Testis (tissue), 3 donors: ENCODE data around the gene PPP1R2. TPM values are rescaled to one million over a fixed set of nuclear protein-coding genes. Genes with fewer than 3 reads are reported as not detected.

Source experiments
- DNase-seq: peaks from one replicate; pipeline ENCODE4 v3.0.0-alpha.2; 2019
- H3K27ac ChIP-seq, 2 donors: fragments of 200-600 bp; sonication (generic); one replicate each; pipeline ENCODE4 v1.5.1; 2019
- H3K27me3 ChIP-seq: fragments of 200-600 bp; sonication (generic); one replicate; pipeline ENCODE4 v1.5.1; 2019
- H3K36me3 ChIP-seq: fragments of 200-600 bp; sonication (generic); one replicate; pipeline ENCODE4 v1.5.1; 2017; ENCODE audit warnings: low read depth; ENCODE audit errors: missing control alignments
- H3K4me1 ChIP-seq: fragments of 200-600 bp; sonication (generic); one replicate; pipeline ENCODE4 v1.5.1; 2019
- H3K4me3 ChIP-seq, 2 donors: fragments of 200-600 bp; sonication (generic); one replicate each; pipeline ENCODE4 v1.5.1; 2017 to 2019
- H3K9me3 ChIP-seq: fragments of 200-600 bp; sonication (generic); one replicate; pipeline ENCODE4 v1.5.1; 2017
- POLR2A ChIP-seq: fragments of 450-650 bp; IDR thresholded peaks from one replicate; pipeline ENCODE4 v1.6.1; 2017; ENCODE audit warnings: antibody characterized with exemption, mild to moderate bottlenecking, moderate library complexity
- WGBS, 2 donors: methylation state at CpG; one replicate each; pipeline ENCODE4 v1.1.5; 2018; 5-methylcytosine and 5-hydroxymethylcytosine counted together
- intact Hi-C: fragments of 100-400 bp; cut with DNase I; formaldehyde crosslinking; loops from one replicate; pipeline ENCODE4 v1.15.1; 2023; ENCODE audit warnings: low total_unique reads
- polyA plus RNA-seq: library from polyadenylated mRNA; stranded (reverse); fragments of 350-450 nt; fragmentation: Illumina TruSeq; extraction: RNeasy Lipid Tissue Mini Kit (QIAGEN cat#74804); gene quantifications from one replicate; pipeline ENCODE4 v1.2.3, GENCODE V29; 2014; ENCODE audit warnings: low read depth, low replicate concordance; ENCODE audit not compliant: insufficient read depth
- total RNA-seq, 2 donors: library from RNA; depleted of rRNA; stranded (reverse); fragments of >200 nt; gene quantifications; one replicate each; pipeline ENCODE4 v1.2.3, GENCODE V29; 2016
- TF ChIP-seq, protein P1 (sequence below), 3 experiments: fragments of 450-650 bp in 2 of 3; fragments of 200-600 bp in 1 of 3; sonication (generic) in 1 of 3; IDR thresholded peaks; one replicate each; pipeline ENCODE4 v1.5.1; 2016 to 2019; ENCODE audit warnings: antibody characterized with exemption in 3 of 3, mild to moderate bottlenecking in 2 of 3, moderate library complexity in 1 of 3

Gene PPP1R2
- total and polyA plus RNA-seq, 3 donors from 2014 or later = 109 to 132 (median 129) TPM

DNA sequence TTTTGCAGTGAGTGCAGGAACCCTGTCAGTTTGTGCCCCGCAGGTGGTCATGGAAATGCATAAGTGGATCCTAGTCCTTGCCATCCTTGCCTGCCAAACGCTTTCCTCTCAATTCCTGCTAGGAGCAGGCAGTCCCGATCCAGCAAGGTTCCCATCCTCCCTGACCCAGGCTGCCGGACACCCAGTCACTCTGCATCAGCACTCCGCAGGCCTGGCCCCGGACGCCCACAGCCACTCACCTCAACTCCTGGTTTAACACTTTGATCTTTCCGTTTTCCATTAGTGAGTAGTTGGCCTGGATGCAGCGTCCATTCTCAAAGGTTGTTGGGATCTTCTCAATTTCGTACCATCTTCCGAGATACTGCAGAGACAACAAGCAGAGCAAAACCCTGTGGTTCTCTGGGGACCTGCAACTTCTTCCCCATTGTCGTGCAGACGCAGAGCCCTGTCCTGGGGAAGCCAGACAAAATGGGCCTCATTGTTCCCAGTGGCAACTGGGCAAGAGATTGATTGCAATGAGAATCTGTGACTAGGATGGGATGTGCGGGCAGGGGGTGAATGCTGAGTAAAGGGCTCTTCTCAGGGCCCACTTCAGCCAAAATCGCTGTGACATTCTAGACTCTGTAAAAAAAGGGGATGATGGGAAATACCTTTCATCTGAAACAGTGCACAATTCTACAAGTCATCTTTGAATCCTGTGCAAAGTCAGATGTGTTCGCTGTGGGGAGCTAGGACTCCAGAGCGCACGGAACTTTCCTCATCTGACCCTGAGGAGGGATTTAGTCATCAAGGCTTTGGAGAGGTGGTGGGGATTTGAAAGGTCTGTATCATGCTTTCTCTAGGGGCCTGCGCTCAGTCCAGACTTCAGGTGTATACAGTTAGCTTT lies 30.7 kb upstream of the PPP1R2 start:
- DNase-seq = no peak
- Histone ChIP-seq H3K27ac (no peak overlapping the region), H3K4me1 (no peaks in the 10 kb centered on the region), H3K9me3 (no peaks in the 10 kb centered on the region), H3K4me3 (no peak overlapping the region), H3K27me3 (no peaks in the 10 kb centered on the region), H3K36me3 (no peaks in the 10 kb centered on the region)
- TF ChIP-seq POLR2A = no peak
- TF ChIP-seq, protein P1, sequence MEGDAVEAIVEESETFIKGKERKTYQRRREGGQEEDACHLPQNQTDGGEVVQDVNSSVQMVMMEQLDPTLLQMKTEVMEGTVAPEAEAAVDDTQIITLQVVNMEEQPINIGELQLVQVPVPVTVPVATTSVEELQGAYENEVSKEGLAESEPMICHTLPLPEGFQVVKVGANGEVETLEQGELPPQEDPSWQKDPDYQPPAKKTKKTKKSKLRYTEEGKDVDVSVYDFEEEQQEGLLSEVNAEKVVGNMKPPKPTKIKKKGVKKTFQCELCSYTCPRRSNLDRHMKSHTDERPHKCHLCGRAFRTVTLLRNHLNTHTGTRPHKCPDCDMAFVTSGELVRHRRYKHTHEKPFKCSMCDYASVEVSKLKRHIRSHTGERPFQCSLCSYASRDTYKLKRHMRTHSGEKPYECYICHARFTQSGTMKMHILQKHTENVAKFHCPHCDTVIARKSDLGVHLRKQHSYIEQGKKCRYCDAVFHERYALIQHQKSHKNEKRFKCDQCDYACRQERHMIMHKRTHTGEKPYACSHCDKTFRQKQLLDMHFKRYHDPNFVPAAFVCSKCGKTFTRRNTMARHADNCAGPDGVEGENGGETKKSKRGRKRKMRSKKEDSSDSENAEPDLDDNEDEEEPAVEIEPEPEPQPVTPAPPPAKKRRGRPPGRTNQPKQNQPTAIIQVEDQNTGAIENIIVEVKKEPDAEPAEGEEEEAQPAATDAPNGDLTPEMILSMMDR (IDR thresholded peaks at IDR 0.05) = no peak
- WGBS, 2 donors = 86 to 95% methylated on average over 19 of the region's 19 CpGs
- intact Hi-C loops = no loop called here

DNA sequence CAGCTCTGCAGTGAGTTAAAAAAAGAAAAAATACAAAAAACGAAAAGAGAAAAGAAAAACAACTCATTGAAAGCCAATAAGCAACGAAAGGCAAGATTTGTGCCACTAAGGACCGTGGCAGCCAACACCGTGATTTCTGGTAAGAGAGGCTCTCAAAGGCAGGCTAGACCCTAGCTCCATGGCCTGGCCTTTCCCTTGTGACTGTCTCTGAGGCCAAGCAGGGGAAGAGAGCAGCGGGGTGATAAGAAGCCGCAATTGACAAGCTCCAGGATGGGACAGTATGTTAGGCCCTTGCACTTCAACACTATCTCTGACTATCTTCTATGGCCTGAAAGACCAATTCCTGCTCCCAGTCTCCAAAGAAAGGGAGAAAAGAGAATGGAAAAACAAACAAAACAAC lies 28.2 kb upstream of the PPP1R2 start:
- no peaks in the 10 kb centered on the region for H3K4me1 ChIP-seq
- WGBS, 2 donors = 85 to 88% methylated on average over 6 of the region's 6 CpGs
- intact Hi-C loops = no loop called here

DNA sequence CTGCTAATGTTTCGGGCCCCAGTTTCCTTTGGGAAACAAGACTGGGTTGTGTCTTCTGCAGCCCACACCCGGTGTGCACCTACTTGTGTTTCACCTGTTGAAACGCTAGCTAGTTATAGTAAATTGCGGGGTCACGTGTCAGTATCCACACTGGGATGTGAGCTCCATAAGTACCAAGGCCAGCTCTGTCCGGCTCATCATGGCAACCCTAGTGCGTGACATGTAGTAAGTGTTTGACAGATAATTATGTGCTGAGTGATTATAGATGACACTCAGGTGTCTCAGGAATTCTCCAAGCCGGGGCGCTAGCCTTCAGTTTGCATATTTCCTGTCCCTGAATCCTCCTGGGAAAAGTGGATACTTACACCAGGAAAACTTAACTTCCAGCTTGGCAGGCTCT lies 27.8 kb upstream of the PPP1R2 start:
- no peak overlapping the region for H3K27ac ChIP-seq
- no peak overlapping the region for H3K4me3 ChIP-seq
- intact Hi-C loops = no loop called here
- H3K9me3 ChIP-seq = no peaks in the 10 kb centered on the region
- H3K27me3 ChIP-seq = no peaks in the 10 kb centered on the region
- WGBS, 2 donors = 93% methylated on average over 9 of the region's 9 CpGs
- no peak for DNase-seq
- H3K4me1 ChIP-seq = peaks cover under 1% of the 10 kb centered on the region
- no peaks in the 10 kb centered on the region for H3K36me3 ChIP-seq
- no peak for TF ChIP-seq POLR2A
- TF ChIP-seq, protein P1 (IDR thresholded peaks at IDR 0.05) = no peak

More for the DNA sequence above, 28.2 kb upstream of the PPP1R2 start:
- H3K4me3 ChIP-seq = no peak overlapping the region
- no peak for DNase-seq
- H3K9me3 ChIP-seq = no peaks in the 10 kb centered on the region
- no peaks in the 10 kb centered on the region for H3K36me3 ChIP-seq
- H3K27me3 ChIP-seq = no peaks in the 10 kb centered on the region
- no peak overlapping the region for H3K27ac ChIP-seq
- TF ChIP-seq POLR2A = no peak
- TF ChIP-seq, protein P1 (IDR thresholded peaks at IDR 0.05) = no peak

DNA sequence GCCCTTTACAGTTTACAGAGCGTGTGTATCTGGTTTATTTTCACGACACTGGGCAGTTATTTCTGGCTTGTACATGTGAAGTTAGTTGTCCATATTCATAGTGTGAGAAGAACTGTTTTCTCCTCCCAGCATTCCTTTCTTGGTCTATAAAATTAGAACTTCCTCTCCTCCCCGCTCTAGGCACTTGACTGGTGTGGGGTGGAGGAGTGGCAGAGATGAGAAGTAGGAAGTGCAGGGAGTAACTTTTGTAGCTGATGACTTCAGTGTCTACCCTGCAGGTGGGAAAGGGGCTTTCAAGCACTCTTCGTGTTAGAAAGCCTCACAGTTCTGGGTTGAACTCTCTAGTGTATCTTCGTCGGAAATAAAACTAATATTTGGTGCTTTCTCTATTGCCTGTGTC lies 27.2 kb upstream of the PPP1R2 start:
- intact Hi-C loops = no loop called here
- H3K36me3 ChIP-seq = no peaks in the 10 kb centered on the region
- no peaks in the 10 kb centered on the region for H3K27me3 ChIP-seq
- WGBS, 2 donors = 88 to 91% methylated on average over 6 of the region's 6 CpGs
- no peak overlapping the region for H3K4me3 ChIP-seq
- no peak overlapping the region for H3K27ac ChIP-seq
- TF ChIP-seq, protein P1 (IDR thresholded peaks at IDR 0.05) = no peak
- H3K9me3 ChIP-seq = no peaks in the 10 kb centered on the region
- DNase-seq = no peak
- H3K4me1 ChIP-seq = peaks cover 3% of the 10 kb centered on the region

DNA sequence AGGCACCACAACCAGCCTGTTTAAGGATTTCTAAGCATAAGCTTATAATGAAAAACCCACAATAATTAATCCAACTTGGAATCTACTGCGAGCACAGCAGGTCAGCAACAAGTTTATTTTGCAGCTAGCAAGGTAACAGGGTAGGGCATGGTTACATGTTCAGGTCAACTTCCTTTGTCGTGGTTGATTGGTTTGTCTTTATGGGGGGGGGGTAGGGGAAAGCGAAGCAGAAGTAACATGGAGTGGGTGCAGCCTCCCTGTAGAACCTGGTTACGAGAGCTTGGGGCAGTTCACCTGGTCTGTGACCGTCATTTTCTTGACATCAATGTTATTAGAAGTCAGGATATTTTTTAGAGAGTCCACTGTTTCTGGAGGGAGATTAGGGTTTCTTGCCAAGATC lies 25.5 kb upstream of the PPP1R2 start:
- Histone ChIP-seq H3K9me3 (no peaks in the 10 kb centered on the region), H3K4me3 (no peak overlapping the region), H3K27ac (no peak overlapping the region), H3K36me3 (no peaks in the 10 kb centered on the region), H3K27me3 (no peaks in the 10 kb centered on the region), H3K4me1 (peaks cover 3% of the 10 kb centered on the region)
- no peak for DNase-seq
- intact Hi-C loops = no loop called here
- WGBS, 2 donors = 89 to 97% methylated on average over 5 of the region's 5 CpGs
- TF ChIP-seq POLR2A = no peak
- TF ChIP-seq, protein P1 (IDR thresholded peaks at IDR 0.05) = no peak
